Epithelial cell of proximal tubule (primary cell): ENCODE results near the gene MTURN. TPM values are rescaled to one million over a fixed set of nuclear protein-coding genes. Genes with fewer than 3 reads are reported as not detected.

Experiments
- DNase-seq: peaks from one replicate; pipeline ENCODE4 v3.0.0-alpha.2; 2011; ENCODE audit warnings: low read depth
- H3K4me3 ChIP-seq: 2 replicates; pipeline ENCODE4 v1.5.1; 2011; ENCODE audit warnings: low read depth, mild to moderate bottlenecking, low read length
- CTCF ChIP-seq: conservative IDR thresholded peaks from 2 replicates; pipeline ENCODE4 v1.5.1; 2012; ENCODE audit warnings: low read depth, mild to moderate bottlenecking, low read length
- total RNA-seq: library from RNA; depleted of rRNA; stranded (reverse); fragments of >200 nt; gene quantifications from 2 replicates; pipeline ENCODE4 v1.2.3, GENCODE V29; 2015

Gene MTURN
- total RNA-seq, 1 donor from 2014 or later, result 4.7 TPM

GRCh38 chr7:30207376-30207775 is 72.6 kb downstream of the MTURN start:
- DNase-seq, result no peak
- no peak overlapping the region for H3K4me3 ChIP-seq
- TF ChIP-seq CTCF, result no peak

- no peak for TF ChIP-seq CTCF
- H3K4me3 ChIP-seq, result no peak overlapping the region
- no peak for DNase-seq
Observed at GRCh38 chr7:30209951-30210350, 75.2 kb downstream of the MTURN start.

Other genes starting within 250 kb of the MTURN start
- 61.9 and 69.8 TPM in 2 replicates for gene SCRN1, start 145.2 kb upstream of the MTURN start, total RNA-seq
- gene FKBP14, start 108.3 kb upstream of the MTURN start, total RNA-seq, result 7.8 and 12.6 TPM in 2 replicates
- 11.9 and 12.2 TPM in 2 replicates for gene PLEKHA8, start 106.6 kb upstream of the MTURN start, total RNA-seq
- gene ZNRF2, start 149.6 kb downstream of the MTURN start, total RNA-seq, result 10.4 and 16.5 TPM in 2 replicates